AML-193 (cell line): ENCODE data around the gene FCHSD2.
"Not testable (repeated sequence)": the region's sequence is repeated elsewhere in the genome, so short reads cannot be mapped to it uniquely, and the experiment has no call there.

ENCODE experiments used
- DNase-seq, 2 experiments: peaks; one replicate each; lab custom pipeline; 2025; lab: John Stamatoyannopoulos, UW

The FCHSD2 gene

DNA sequence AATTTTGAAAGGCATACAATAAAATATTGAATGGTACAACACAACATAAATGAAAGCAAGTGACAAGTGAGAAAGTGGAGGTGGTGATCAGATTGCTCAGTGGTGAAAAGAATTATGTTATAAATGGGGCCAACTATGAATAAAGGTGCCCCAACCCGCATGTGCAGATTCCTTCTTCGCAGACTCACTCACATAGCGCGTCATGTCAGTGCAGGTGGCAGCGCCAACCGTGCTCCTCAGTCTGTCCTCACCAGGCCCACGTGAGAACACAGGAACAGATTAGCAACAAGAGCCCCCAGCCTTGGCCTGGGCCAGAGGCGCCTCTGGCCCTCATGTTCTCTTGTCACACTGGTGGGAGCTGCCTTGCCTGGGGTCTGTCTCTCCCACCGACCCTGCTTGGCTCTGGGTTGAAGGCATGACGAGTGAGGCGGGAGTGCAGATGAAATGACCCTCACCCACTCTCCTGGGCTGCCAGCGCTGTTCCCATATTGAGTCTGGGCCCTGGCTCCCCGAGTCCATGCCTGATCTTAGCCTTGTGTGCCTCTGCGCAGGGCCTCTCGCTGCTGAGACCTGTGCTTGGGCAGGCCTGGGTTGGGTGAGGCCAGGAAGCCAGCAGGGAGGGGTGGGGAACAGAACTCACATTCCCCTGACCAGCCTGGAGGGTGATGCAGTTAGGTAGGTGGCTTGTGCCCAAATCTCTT is 321.5 kb downstream of the FCHSD2 start:
- no peak for DNase-seq

DNA sequence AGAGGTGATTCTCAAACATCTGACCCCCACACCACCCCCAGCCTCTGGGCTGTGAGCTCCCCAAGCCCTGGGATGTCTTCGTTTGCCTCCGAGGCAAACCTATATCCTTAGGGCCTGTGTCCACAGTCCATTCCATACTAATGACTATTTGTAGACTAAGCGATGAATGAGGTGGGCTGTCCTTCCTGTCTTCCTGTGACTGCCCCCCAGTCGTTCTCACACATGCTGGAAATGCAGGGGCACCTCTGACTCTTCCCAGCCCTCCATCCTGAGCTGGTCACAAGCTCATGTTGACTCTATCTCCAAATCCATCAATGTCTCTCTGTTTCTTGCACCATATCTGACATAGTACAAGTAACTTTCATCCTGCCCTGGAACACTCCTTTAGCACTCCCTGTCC is 323.1 kb downstream of the FCHSD2 start:
- no peak for DNase-seq

DNA sequence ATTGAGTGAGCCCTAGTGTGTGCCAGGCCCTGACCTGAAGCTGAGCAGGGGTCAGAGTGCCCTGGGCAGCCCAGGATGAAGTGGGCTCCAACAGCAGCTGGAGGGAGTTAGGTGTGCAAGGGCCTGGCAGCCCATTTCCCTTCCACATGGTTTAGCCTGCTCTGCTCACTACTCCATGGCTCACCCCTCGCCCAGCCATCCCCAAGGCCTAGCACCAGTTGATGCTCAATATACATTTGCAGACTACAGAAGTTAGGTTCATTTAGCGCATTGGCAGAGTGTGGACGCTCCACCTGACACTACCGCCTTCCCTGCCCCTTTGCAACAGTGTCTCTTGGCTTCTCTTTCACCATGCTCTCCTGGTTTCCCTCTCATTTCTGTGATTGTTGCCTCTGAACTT is 324.2 kb downstream of the FCHSD2 start:
- no peak for DNase-seq

DNA sequence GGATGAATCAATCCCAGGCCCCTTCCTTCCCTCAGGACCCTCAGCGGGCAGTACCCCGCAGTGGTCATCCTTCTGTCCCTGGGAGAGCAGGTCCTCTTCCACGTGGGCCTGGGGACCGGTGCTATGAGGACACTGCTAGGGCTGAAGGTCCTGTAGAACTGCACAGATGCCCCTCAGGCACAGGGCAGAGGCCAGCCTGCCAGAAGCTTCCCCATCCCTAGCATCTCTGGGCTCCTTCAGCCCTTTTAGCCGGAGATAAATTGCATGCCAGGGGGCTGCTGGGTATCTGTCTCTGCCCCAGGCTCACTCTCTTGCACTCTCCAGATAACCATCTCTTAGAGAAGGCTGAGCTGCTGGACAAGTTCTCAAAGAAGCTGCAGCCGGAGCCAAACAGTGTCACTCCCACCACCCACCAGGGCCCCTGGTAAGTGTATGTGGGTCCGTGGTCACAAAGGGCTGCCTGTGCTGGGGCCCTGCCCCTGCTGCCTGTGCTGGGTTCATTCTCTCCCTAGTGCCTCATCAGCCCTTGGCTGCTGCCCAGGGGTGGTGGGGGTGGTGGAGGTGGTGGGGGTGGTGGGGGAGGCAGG is 325.6 kb downstream of the FCHSD2 start:
- DNase-seq, result no peak

DNA sequence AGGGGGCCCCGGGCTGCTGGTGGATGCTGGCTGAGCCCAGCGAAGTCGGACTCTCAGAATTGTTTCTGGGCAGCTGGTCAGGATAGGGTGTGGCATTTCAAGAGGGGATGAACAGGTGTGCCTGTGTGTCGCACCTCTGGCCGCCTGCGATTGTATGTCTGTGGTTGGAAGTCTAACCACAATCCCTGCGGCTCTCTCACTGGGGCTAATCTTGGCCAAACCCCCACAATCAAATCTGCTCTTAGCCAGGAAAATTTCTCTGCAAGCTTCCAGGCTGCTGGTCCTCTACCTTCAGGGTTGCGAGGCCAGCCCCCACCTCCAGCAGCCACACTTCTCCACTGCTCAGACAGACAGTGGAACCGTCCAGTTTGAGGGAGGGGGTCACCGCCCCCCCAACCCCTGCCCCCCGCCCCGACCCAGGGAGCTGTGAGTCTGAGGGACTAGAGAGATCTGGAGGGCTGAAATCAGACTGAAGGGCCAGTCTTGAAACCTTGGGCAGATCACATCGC is 327.0 kb downstream of the FCHSD2 start:
- no peak for DNase-seq

DNA sequence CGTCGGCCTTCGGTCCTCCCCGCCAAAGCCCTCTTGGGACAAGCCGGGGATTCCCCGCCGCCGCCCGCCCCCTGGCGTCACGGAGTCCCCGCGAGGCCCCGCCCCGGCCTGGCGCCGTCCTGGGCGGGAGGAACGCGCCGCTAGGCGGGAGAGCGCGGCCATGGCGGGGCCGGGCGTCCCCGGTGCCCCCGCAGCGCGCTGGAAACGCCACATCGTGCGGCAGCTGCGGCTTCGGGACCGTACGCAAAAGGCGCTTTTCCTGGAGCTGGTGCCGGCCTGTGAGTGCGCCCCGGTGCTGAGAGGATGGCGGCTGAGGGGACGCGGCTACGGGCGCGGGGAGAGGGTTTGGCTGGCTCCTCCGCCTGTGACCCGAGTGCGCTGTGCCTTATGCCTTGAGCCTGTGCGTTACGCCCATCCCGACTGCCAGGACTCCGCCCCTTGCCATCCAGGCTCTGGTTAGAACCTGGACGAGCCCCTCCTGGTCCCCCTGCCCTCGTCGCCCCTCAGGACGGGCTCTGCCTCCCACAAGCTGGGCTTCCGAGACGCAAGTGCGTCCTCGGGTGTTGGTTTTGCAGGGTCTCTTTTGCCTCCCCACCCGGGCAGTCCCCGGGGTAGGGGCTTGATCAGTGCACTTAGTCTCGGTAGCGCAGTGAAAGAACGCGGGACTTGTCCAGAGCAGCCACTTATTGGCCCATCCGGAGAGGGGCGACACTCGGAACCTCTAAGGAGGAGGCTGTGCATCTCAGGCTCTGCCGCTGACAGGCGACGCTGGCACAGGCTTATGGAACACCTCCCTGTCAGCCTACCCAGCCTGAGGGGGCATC is 327.6 kb downstream of the FCHSD2 start, which contains the start of gene ATG16L2:
Gene ATG16L2 (plus strand): TSS at position 126 of the 824 bp plus-strand sequence. CDS start 35 bp downstream, at position 161.
- DNase-seq, result peak; percentile 74 to 75

DNA sequence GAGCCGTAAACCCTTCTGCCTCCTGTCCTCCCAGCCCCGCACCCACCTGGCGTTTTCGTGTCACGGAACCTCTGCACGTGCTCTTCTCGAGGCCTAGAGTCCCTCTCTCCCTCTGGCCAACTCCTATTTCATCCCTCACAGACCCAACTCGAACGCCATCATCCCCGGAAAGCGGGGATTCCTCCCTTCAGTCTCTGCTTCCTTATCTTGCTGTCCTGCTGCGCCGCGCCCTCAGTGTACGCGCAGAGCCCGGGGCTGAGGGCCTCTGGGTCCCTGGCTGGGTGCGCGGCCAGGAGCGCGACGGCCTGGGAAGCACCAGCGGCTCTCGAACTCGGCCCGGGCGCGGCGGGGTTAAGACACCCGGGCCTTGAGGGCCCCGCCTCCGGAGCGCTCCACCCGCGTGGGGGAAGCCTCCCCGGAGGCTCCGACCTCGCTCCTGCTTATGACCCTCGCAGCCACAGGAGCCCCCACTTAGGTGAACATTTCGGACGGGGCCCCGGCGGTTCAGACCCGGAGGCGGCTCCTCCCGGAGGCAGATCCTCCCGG is 328.3 kb downstream of the FCHSD2 start:
- peak; percentile 74 to 75 for DNase-seq

DNA sequence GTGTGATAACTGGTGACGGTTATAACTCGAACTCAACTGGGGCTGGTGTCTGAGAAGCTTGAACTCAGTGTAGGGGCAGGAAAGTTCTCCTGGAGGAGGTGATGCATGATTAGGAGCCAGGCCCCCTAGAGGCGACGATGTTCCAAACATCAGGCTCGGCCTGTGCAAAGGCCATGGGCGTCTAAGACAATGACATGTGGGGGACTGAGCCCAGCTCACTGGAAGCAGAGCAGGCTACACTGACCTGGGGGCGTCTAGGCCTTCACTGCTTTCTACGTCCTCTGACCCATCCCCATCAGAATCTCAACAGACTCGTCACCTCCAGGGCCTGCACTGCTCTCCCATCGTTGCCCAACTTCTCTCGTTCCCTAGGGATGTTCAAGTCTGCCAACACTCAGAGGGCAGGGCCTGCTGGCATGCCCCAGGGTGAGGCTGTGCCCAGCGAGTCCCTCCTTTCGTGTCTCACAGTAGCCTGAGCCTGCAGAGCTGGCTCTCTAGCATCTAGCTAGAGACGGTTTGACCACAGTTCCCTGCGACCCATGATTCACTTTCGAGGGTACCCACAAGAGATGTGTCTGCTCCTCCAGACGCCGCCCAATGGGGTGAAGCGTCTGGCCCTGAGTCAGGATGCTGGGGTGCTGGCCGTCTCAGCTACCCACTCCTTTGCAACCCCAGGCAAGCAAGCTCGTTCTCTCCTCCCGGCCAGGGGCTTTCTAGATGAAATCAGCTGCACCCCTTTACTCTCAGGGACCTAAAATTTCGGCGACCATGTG is 329.0 kb downstream of the FCHSD2 start:
- DNase-seq, result peak; percentile 71 to 74

DNA sequence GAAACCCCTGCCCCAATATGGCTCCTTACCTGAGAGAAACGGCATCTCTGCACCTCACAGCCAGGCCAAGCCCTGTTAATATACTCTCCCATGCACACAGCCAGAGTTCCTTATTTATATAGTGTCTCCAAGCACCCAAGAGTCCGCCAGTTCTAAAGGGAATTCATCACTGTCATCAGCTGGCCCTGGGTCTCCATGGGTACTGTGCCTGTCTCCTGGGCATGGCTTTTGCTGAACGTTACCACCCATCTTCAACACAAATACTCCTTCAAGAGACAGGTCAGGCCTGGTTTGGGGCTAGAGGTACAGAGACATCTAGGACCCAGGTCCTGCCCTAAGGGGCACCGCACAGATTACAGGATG is 329.5 kb downstream of the FCHSD2 start:
- peak in 1 of 2 experiments; percentile 29 for DNase-seq

DNA sequence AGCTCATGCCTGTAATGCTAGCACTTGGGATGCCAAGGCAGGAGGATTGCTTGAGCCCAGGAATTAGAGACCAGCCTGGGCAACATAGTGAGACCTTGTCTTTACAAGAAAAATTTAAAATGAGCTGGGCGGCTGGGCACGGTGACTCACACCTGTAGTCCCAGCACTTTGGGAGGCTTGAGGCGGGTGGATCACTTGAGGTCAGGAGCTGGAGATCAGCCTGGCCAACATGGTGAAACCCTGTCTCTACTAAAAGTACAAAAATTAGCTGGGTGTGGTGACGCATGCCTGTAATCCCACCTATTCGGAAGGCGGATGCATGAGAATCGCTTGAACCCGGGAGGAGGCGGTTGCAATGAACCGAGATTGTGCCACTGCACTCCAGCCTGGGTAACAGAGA is 330.4 kb downstream of the FCHSD2 start:
- not testable (repeated sequence) for DNase-seq

DNA sequence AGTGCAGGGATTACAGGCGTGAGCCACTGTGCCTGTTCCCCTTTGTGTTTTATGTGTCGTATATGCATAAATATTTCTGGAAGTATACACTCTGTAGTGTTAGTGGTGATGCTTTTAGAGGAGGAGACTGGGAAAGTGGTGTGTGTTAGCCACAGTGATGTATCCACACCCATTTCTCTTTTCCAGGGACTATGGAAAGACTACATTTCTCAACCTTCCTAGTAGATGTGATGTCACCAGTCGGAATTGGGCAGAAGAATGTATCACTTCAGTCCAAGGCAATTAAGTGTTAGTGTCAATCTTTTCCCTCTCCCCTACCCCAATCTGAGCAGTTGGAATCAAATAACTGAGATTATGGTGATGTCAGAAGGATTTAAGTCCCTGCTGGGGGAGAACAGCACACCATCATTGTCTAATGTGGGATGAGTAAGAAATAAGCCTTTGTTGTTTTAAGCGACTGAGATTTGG is 333.8 kb downstream of the FCHSD2 start:
- no peak for DNase-seq

DNA sequence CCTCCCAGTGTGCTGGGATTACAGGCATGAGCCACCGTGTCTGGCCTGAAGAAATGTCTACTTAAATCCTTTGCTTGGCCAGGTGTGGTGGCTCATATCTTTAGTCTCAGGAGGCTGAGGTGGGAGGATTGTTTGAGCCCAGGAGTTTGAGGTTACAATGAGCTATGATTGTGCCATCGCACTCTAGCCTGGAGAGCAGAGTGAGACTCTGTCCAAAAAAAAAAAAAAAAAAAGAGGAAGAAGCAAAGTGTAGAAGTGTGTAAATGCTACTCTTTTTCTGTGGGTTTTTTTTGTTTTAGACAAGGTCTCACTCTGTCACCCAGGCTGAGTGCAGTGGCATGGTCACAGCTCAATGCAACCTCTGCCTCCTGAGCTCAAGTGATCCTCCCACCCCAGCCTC is 334.3 kb downstream of the FCHSD2 start:
- peak; percentile 71 to 78 for DNase-seq

DNA sequence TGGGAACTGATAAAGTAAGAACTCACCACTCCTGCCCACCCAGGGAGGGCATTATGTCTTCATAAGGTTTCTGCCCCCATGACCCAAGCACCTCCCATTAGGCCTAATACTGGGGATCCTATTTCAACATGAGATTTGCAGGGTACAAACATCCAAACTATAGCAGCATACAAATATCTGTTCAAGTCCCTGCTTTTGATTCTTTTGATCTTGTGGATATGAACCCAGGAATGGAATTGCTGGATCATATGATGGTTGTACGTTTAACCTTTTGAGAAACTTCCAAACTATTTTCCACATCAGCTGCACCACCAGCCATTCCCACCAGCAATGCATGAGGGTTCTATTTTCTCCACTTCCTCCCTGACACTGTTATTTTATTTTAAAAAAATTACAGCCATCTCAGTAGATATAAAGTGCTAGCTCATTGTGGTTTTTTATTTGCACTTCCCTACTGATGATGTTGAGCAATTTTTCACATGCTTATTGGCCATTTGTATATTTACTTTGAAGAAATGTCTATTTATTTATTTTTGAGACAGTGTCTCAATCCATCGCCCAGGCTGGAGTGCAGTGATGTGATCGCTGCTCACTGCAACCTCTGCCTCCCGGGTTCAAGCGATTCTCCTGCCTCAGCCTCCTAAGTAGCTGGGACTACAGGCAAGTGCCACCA is 335.0 kb downstream of the FCHSD2 start:
- DNase-seq, result peak; percentile 93 to 95

DNA sequence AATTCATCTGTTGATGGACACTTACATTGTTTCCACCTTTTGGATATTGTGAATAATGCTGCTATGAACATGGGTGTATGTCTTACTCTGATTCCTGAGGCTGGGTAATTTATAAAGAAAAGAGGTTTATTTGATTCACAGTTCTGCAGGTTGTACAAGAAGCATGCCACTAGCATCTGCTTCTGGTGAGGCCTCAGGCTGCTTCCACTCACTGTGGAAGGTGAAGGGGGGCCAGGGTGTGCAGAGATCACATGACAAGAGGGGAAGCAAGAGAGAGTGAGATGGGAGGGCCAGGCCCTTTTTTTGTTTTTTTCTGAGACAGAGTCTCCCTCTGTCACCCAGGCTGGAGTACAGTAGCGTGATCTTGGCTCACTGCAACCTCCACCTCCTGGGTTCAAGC is 335.7 kb downstream of the FCHSD2 start:
- not testable (repeated sequence) for DNase-seq

DNA sequence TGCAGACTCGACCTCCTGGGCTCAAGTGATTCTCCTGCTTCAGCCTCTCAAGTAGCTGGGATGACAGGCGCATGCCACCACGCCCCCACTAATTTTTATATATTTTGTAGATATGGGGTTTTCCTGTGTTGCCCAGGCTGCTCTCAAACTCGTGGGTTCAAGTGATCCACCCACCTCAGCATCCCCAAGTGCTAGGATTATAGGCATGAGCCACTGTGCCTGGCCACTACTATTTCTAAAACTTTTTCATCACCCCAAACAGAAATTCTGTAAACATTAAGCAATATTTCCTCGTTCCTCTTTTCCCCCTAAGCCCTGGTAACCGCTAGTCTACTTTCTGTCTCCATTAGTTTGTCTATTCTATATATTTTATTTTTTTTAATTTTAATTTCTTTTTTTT is 336.9 kb downstream of the FCHSD2 start:
- peak; percentile 82 to 85 for DNase-seq

DNA sequence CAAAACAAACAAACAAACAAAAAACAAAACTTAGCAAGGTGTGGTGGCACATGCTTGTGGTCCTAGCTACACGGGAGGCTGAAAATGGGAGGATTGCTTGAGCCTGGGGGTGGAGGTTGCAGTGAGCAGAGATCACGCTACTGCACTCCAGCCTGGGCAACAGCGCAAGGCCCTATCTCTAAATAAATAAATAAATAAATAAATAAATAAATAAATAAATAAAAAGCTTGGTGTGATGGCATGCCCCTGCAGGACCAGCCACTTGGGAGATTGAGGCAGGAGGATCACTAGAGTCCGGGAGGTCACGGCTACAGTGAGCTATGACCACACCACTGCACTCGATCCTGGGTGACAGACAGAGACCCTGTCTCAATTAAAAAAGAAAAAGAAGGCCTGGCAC is 339.3 kb downstream of the FCHSD2 start:
- DNase-seq, result no peak

DNA sequence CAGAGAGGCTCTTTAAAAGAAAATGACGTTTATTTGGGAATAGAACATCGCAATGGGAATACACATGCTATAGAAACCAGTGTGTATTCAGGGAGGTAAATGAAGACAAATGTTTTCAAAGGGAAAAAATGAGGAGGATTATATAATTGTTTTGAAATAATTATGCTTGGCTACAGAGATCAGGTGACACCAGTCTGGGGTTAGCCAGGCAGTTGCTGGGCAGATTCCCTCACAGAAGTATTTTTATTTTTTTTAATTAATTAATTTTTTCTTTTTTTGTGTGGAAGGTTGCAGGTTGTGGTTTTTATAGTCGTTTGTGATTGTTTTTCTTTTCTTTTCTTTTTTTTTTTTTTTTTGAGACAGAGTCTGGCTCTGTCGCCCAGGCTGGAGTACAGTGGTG is 342.7 kb downstream of the FCHSD2 start:
- DNase-seq, result peak in 1 of 2 experiments; percentile 8

DNA sequence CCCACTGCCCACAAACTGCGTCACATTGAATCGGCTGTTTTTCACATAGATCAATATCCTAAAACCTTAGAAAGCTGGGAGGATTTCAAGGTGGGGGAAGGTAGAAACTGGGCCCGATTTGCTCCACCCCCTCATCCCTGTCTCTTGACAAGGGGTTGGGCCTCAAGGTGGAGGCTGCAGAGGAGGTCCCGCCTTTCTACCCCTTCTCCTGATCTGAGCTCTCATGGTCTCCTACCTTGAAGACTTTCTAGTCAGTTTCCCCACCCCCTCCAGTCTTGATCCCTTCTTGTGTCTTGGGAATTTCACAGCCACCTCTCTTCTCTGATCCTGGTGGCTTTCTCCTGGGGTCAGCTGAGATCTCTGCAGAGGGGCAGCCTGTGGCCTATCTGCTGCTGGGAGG is 343.8 kb downstream of the FCHSD2 start:
- DNase-seq, result no peak

DNA sequence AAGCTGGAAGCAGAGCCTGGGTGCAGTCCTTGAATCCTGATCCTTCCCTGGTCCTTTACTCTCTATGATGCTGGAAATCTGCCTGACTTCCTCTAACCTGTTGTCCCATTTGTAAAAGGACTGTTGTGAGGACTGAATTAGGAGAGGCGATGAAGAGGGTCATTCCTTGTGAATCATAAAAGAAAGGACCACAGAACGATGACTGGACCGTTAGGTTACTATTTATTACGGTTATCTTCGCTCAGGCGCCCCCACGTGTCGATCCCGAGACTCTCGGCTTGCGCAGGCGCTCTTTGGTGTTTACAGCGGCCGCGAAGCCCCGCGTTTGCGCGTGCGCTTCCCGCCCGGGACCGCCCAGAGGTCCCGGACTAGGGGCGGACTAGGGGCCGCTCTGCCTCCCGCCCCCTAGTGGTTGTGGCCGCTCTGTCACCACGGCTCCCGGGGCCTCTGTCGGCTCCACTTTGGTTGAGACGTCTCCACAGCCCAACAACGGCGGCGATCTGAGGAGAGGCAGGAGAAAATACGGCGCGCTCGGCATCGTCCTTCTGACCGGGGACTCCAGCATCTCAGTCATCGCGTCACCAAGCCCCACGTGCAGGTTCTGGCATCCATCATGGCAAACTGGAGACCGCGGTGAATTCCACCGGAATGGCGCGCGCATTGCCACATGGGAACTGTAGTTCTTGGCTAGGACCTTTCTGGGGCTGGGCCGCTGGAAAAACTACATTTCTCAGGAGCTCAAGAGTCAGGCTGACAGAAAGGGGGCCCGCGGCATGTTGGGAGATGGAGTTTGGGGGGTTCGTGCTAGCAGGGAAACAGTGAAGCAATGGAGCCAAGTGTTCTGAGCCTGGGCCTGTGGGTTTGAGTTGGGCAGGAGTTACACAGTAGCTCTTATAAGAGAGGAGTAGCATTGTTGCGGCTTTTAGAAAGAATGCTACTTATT is 348.4 kb downstream of the FCHSD2 start, which contains the start of gene STARD10:
Gene STARD10 (minus strand): TSS at position 623 of the 943 bp plus-strand sequence. CDS start 12,866 bp downstream, outside the sequence.
- DNase-seq, result peak; percentile 90 to 91

DNA sequence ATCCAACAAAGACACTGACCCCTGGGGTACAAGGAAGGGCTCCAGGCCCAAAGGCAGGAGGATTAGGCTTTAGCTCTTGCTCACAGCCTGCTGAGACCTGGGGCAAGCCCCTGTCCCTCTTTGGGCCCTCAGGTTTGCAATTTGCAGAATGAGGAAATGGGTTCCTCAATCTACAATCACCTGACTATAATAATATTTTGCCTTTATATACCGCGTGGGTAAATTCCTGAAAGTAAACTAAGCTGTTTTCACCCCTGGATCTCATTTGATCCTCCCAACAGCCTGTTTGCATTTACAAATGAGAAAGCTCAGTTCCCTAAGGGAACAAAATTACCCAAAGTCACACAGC is 349.1 kb downstream of the FCHSD2 start:
- DNase-seq, result no peak
